HG03378 (cell line): ENCODE data around the gene UBE2J2.

Experiments used
- ATAC-seq: cut with Tn5 transposase; IDR thresholded peaks from one replicate; pipeline ENCODE4 v1.9.1; 2021; ENCODE audit warnings: mild to moderate bottlenecking, moderate library complexity; ENCODE audit not compliant: unreplicated experiment

Gene UBE2J2

GRCh38 chr1:1282998-1283397 lies 9.3 kb upstream of the UBE2J2 start:
- ATAC-seq = no peak

DNA sequence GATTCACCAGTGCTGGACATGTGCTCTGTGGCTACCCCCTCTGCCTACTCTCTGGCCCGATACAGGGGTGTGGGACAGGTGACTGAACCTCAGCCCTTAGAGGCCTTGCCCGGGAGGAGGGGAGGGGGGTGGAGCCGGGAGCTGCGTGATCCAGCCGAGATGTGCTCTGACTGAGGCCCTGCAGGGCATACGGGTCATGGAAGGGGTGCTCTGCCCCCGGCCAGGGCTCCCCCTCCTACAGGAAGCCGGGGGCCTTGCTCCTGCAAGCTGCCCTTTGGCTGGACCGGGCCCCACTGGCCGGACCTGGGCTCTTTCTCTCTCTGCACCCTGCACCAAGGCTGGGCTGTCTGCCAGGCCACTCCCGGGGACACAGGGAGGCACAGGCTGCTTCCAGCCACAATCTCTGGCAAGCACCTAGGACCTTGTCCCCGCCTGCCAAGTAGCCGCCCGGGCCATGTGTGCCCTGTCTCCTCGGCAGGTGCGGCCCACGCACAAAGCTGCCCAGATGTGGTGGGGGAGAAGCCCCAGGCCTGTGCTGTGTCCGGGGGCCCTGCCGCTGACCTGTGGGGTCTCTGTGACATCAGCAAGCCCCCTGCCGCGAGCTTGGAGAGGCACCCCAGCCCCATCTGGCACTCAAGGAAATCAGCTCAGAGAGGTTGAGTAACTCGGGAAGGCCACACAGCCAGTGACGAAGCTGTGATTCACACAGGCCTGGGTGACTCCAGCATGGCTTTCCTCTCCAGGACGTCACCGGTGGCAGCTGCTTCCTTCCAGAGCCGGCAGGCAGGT lies 8.1 kb upstream of the UBE2J2 start:
- no peak for ATAC-seq

GRCh38 chr1:1280782-1281481 lies 7.3 kb upstream of the UBE2J2 start:
- no peak for ATAC-seq

DNA sequence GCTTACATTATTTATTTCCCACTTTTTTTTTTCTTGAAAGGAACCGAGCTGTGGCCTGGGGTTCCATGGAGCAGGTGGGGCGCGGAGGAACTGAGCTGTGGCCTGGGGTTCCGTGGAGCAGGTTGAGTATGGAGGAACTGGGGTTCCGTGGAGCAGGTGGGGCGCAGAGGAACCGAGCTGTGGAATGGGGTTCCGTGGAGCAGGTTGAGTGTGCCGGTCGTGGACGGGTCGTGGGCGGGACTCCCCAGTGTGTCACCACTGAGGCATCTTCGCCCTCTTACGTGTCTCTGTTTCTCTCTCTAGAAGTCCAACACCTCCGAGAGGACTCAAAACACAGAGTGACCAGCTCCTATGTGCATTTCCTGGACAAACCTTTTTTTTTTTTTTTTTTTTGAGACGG lies 5.4 kb upstream of the UBE2J2 start:
- ATAC-seq = no peak

- no peak for ATAC-seq
These were observed 5.0 kb upstream of the UBE2J2 start for GRCh38 chr1:1278620-1279019.

DNA sequence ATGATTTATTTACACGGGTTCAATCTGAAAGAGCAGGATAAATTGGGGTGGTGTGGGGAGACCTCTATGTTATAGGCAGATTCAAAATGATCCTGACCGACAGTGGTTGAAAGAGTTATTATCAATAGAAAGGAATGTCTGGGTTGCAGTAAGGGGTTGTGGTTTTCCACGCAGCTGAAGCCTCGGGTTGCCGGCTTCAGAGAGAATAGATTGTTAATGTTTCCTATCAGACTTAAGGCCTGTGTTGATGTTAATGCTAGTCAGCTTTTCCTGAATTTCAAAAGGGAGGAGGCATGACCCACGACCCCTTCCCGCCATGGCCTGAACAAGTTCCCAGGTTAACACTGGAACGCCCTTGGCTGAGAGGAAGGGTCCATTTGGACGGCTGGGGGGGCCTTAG lies 2.2 kb upstream of the UBE2J2 start:
- no peak for ATAC-seq

- ATAC-seq = no peak
These were observed 1.3 kb upstream of the UBE2J2 start for GRCh38 chr1:1274931-1275431.

GRCh38 chr1:1274299-1274930 lies 761 bp upstream of the UBE2J2 start:
- no peak for ATAC-seq

DNA sequence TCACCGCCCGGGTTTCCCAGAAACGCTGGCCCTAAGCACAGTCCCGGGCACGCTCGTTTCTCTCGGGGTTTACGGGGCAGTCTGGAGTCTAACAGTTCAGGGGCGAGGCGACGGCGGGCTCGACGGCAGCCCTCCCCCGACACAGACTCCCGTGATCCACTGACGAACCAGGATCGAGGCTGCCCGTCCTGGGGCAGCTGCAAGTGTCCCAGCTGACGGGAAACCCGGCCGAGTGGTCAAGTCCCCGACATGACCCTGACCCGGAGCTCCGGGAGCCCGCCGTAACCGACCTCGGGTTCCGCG lies 494 bp downstream of the UBE2J2 start:
- no peak for ATAC-seq

GRCh38 chr1:1272341-1273208 lies 1.1 kb downstream of the UBE2J2 start:
- no peak for ATAC-seq

- no peak for ATAC-seq
These were observed 2.8 kb downstream of the UBE2J2 start for GRCh38 chr1:1270813-1271212.

- no peak for ATAC-seq
These were observed 5.4 kb downstream of the UBE2J2 start for GRCh38 chr1:1268284-1268682.

DNA sequence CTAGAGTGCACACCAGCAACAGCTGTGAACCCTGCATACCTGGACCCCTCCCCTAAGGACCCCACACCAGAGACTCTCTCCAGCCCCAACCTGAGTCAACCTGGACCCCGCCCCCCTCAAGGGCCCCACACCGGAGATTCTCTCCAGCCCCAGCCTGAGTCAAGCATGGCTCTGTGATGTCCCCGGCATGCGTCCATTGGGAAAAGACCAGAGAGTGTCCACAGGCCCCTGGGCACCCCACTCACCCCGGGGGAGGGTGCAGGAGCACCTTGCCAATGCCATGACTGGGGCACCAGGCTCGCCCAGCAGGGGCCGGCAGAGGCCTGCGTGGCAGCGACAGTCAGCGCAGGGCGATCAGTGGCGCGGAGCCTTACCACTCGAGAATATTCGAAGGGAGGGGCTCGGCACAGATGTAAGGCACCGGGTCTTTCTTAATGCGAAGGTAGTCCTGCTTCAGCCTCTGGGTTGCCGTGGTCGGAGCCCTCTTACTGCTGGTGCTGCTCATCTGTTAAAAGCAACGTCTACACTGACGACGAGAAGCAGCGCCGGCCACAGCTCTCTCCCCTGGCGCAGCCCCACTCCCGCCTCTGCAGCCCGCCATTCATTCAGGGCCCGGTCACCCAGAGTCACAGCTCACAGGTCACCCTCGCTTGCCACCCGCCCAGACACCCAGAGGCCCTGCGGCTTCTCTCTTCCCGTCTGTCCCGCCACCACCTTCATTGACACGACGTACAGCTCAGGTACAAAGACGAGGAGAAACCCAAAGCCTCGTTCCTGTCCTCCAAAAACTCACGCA lies 6.0 kb downstream of the UBE2J2 start:
- no peak for ATAC-seq

DNA sequence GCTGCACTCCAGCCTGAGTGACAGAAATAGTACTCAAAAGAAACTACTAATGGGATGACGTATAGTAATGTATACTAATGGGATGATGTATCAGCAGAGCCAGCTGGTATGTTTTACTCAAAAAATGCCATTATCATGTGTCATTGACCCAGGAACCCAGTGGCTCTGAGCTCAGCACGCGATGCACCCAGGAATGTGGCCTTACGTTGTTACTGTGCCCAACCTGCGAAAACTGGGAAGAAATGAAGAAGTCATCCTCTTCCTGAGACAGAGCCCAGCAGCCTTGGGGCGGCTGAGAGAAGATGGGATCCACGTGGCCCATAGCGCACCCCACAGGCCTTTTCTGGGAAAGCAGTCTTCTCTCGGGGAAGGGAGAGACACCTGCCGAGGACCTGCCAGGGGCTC lies 8.8 kb downstream of the UBE2J2 start:
- no peak for ATAC-seq

GRCh38 chr1:1264026-1264425 lies 9.6 kb downstream of the UBE2J2 start:
- ATAC-seq = no peak

DNA sequence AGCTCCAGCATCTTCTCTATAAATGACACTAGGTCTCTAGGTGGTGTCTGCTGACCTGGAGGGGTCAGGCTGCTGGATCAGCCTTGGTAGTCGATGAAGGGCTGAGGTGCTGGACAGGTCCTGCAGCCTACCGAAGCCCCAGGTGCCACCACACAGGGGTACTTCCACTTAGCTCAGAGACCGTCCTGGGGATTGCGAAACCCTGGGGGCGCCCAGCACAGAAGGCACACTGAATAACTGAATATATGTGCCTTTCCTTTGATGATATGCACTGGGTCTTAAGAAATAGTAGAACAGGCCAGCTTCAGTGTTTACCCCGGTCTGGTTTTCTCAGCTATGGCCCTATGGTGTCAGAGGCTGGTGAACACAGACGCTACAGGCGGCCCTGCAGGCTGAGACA lies 10.9 kb downstream of the UBE2J2 start:
- no peak for ATAC-seq

DNA sequence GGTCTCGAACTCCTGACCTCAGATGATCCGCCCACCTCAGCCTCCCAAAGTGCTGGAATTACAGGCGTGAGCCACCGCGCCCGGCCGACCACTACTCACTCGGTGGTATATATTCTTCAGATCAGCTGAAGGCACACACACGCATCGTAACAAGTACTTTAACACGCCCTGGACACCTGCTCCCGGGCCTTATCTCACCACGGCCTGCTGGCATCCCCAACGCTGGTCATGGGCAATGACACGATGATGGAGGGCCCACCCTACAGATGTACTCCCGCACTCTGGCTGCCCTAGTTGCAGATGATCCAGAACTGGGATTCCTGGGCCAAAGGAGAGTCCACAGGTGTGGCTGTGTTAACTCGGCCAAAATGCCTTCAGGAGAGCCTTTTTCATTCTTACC lies 11.6 kb downstream of the UBE2J2 start:
- no peak for ATAC-seq

DNA sequence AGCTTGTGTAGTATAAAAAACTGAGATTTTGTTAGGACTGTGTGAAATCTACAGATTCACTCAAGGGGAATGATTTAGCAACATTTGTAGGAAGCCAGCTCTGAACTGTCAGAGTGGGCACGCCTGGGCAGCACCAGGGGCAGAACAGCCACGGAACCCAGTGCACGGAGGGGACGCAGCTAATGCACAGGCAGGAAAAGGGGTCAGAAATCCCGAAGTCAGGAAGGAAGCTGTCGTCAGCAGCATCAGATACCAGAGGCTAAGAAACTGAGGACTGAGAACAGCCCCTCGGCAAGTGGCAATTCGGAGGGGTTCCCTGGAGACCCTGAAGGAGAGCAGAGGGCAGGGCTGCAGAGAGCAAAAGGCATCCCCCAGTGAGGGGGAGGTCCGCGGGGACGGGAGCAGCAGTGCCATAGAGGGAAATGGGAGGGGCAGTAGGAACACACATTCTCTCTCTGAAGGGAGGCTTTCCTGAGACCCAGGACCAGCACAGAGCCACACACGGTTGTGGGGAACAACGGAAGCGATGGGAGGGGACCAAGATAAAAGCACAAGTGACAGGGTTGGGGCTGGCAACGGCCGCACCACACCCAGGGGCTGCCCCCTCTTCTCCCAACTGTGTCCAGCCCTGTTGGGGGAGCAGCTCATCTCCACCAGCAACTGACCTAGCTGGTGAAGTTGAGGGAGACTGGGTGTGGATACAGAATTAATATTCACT lies 12.7 kb downstream of the UBE2J2 start:
- ATAC-seq = no peak

- ATAC-seq = no peak
These were observed 13.6 kb downstream of the UBE2J2 start for GRCh38 chr1:1259951-1260600.
